ENCODE data around the gene ZDHHC6. TPM values are rescaled to one million over a fixed set of nuclear protein-coding genes. Genes with fewer than 3 reads are reported as not detected.
"Not testable (repeated sequence)": the region's sequence is repeated elsewhere in the genome, so short reads cannot be mapped to it uniquely, and the experiment has no call there.

ZDHHC6 gene
- polyA plus RNA-seq, 4 donors: 53.6 to 86.5 (median 72.0) TPM

DNA sequence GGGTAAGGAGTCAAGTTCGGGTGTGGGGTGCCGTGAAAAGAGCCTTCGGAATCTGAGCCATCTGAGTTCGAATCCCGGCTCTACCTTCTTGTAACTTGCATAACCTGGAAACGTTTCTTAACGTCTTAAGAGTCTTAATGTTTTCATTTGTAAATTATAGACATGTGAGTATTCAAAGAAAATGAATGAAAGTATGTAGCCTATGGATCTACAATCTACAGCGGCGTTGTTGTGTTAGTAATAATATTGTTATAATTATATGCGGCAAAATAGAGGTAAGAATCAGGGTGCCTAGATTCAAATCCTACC, 860 bp upstream of the ZDHHC6 start:
- no peak for DNase-seq (ENCODE audit: low read depth in 4 of 4, low spot score in 2 of 4)

GRCh38 chr10:112446055-112446854, 459 bp downstream of the ZDHHC6 start:
- DNase-seq (ENCODE audit: low read depth in 4 of 4, low spot score in 2 of 4): no peak

- no peak for DNase-seq (ENCODE audit: low read depth in 4 of 4, low spot score in 2 of 4)
Measured at GRCh38 chr10:112442063-112442462, 4.7 kb downstream of the ZDHHC6 start.

DNA sequence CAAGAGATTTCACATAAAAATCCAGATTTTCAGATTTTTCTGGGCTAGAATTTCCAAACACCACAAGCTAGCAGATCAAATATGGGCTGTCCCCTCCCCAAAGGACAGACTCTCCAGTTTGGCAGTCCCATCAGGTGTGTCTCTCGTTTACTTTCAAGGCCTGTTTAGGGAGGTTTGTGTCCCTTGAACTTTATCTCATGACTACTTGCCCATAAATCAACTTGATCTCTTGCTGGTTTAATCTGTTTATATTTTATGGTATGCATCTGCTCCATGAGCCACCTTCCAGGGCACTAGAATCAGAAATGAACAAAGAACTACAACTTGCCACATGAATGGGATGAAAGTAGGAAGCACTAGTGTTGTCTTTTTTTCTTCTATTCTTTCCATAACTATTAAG, 5.2 kb downstream of the ZDHHC6 start:
- no peak for DNase-seq (ENCODE audit: low read depth in 4 of 4, low spot score in 2 of 4)

GRCh38 chr10:112438356-112438755, 8.4 kb downstream of the ZDHHC6 start:
- DNase-seq (ENCODE audit: low read depth in 4 of 4, low spot score in 2 of 4): no peak

- DNase-seq (ENCODE audit: low read depth in 4 of 4, low spot score in 2 of 4): peak in 2 of 4 donors; percentile 1 to 12
Measured at GRCh38 chr10:112434988-112435619, 11.6 kb downstream of the ZDHHC6 start.

GRCh38 chr10:112433136-112433535, 13.6 kb downstream of the ZDHHC6 start:
- no peak for DNase-seq (ENCODE audit: low read depth in 4 of 4, low spot score in 2 of 4)

- no peak for DNase-seq (ENCODE audit: low read depth in 4 of 4, low spot score in 2 of 4)
Measured at GRCh38 chr10:112429654-112430230, 17.0 kb downstream of the ZDHHC6 start.

GRCh38 chr10:112429147-112429546, 17.6 kb downstream of the ZDHHC6 start:
- DNase-seq (ENCODE audit: low read depth in 4 of 4, low spot score in 2 of 4): no peak

DNA sequence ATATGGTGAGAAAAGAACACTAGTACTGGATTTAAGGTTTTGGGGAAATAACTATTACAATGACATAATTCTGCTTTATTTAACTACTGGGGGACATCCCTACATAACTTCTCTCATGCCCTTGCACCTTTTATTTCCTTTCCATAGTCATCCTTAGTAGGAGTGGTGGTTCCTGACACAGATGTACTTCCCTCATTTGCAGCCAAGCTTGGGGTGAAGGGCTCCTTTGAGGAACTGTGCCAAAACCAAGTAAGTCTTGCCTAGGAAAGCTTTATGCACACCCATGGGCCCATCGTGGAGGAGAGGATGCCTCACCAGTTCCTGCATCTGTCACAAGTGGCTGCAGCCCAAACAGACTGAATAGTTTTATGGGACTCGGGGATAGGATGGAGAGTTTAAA, 20.6 kb downstream of the ZDHHC6 start:
- DNase-seq (ENCODE audit: low read depth in 4 of 4, low spot score in 2 of 4): no peak

- no peak for DNase-seq (ENCODE audit: low read depth in 4 of 4, low spot score in 2 of 4)
Measured at GRCh38 chr10:112424651-112425050, 22.1 kb downstream of the ZDHHC6 start.

GRCh38 chr10:112421731-112422130, 25.0 kb downstream of the ZDHHC6 start:
- no peak for DNase-seq (ENCODE audit: low read depth in 4 of 4, low spot score in 2 of 4)

- DNase-seq (ENCODE audit: low read depth in 4 of 4, low spot score in 2 of 4): no peak
Measured at GRCh38 chr10:112412696-112413095, 34.0 kb downstream of the ZDHHC6 start.

DNA sequence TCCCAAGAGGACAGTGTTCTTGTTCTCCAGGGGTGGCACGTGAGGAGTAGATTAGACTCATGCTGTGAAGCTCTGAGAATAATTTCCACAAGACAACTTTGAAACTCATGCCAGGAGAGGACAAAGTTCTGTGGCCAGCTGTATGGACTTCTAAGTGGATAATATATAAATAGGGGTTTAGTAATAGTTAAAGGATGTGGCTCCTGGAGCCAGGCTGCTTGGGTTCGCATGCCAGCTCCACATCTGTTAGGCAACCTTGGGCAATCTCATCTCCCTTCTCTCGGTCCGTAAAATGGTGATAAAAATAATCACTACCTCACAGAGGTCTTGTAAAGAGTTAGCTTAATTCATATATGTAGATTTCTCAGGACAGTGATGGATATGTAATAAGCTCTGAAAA, 37.0 kb downstream of the ZDHHC6 start:
- DNase-seq (ENCODE audit: low read depth in 4 of 4, low spot score in 2 of 4): no peak

GRCh38 chr10:112409299-112409698, 37.4 kb downstream of the ZDHHC6 start:
- DNase-seq (ENCODE audit: low read depth in 4 of 4, low spot score in 2 of 4): no peak

- no peak for DNase-seq (ENCODE audit: low read depth in 4 of 4, low spot score in 2 of 4)
Measured at GRCh38 chr10:112407696-112408095, 39.0 kb downstream of the ZDHHC6 start.

GRCh38 chr10:112406806-112407205, 39.9 kb downstream of the ZDHHC6 start:
- DNase-seq (ENCODE audit: low read depth in 4 of 4, low spot score in 2 of 4): not testable (repeated sequence)

- no peak for DNase-seq (ENCODE audit: low read depth in 4 of 4, low spot score in 2 of 4)
Measured at GRCh38 chr10:112404617-112405016, 42.1 kb downstream of the ZDHHC6 start.

GRCh38 chr10:112402917-112403316, 43.8 kb downstream of the ZDHHC6 start:
- DNase-seq (ENCODE audit: low read depth in 4 of 4, low spot score in 2 of 4): no peak

DNA sequence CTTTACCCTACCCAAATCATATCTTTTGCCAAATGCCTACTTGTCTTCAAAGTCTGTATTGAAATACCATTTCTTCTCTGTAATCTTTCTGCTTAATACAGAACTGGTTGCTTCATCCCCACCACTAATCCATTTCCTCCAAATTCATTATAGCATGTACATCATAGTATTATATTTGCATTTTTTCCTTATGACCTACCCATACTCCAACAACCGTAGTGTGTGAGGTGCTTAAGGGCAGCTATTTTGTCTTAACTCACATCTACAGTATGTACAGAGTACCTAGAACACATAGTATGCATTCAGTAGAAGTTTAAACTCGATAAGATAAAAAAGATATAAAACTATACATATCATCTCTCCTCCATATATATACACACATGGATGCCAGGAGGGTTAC, 49.1 kb downstream of the ZDHHC6 start:
- DNase-seq (ENCODE audit: low read depth in 4 of 4, low spot score in 2 of 4): no peak

- no peak for DNase-seq (ENCODE audit: low read depth in 4 of 4, low spot score in 2 of 4)
Measured at GRCh38 chr10:112395809-112396530, 50.7 kb downstream of the ZDHHC6 start.

Data from left renal cortex interstitium (tissue), 4 donors.